ENCODE measurements around the gene IL5.
A peak's percentile ranks its signal among the peaks of the same experiment; 100 is the strongest.
"Not testable (repeated sequence)": the region's sequence is repeated elsewhere in the genome, so short reads cannot be mapped to it uniquely, and the experiment has no call there.

The IL5 gene

DNA sequence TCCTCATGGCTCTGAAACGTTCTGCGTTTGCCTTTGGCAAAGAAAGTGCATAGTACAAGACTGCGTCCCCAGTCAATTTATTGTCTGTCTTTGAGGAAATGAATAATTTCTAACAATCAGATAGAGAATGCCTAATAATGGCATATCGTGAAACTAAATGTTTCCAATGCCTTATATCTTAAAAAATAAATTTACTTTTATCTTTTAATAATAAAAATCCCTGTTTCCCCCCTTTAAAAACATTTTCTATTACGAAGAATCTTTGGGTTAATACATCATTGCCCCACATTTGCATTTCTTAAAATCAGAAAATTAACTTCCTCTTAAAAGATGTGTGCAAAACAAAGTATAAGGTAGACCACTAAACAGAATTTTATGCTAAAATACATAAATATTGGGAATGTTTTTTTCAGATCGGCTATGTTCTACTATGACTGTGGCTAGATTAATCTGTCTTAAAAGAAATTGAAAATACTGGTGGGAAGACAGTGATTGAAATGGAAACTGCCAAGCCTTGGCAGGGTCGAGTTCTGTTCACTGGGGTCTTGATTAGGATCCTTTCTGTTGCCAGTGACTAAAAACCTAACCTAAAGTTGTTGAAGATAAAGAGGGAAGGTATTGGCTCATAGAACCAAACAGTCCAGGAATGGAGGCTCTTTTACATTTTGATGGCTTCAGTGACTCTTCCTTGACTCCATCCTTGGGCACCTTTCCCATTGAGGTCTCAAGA is at the start of gene IL5:
Gene IL5 (minus strand): TSS at position 51 of the 730 bp plus-strand sequence. CDS start 44 bp downstream, at position 7.
- DNase-seq: no peak

- DNase-seq: no peak
Observed at GRCh38 chr5:132592521-132592920, 49.2 kb upstream of the IL5 start.

- DNase-seq: no peak
Observed at GRCh38 chr5:132591145-132591544, 47.8 kb upstream of the IL5 start.

DNA sequence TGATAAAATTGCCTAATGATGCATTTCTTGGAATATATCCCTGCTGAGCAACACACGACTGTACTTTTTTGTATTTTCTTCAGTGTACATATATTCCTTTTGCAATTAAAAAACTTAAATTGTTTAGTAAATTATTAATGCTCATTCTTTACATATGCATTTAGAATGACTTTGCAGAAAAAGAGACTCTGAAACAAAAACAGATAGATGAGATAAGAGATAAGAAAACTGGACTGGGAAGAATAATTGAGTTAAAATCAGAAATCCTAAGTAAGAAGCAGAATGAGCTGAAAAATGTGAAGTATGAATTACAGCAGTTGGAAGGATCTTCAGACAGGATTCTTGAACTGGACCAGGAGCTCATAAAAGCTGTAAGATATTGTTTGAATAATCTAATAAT is 46.1 kb upstream of the IL5 start:
- no peak for DNase-seq

DNA sequence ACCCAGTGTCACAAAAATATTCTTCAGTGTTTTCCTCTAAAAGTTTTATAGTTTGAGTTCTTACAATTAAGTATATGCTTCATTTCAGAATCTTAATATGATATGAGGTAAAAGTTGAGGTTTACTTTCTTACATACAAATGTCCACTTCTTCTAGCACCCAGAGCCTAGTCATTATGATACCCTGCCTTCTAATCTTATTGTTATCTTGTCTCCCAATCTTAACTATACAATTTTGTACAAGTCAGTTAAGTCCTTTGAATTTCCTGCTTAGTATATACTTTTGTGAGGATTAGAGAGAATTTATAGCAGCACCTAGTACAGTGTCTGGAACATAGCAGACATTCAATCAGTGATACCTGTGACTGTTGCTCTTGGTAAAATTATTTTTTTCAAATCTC is 42.7 kb upstream of the IL5 start:
- DNase-seq: no peak

- DNase-seq: not testable (repeated sequence)
Observed at GRCh38 chr5:132584560-132584959, 41.2 kb upstream of the IL5 start.

DNA sequence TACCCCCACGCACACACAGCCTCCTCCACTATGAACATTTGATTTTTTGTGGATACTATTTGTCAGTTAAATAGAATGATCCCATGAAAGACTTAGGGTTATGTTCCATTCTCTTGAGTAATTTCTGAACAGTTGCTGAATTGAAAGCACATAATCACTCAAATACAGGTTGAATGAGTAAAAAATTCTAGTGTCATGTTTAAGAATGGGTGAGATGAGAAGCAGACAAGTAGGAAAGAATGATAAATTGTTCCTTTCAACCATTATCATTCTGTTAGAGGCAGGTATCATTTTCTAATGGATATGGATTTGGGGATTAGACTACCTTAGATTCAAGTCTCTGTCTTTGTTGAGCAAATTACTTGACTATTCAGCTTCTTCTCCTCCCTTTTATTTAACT is 32.8 kb upstream of the IL5 start:
- DNase-seq: no peak

DNA sequence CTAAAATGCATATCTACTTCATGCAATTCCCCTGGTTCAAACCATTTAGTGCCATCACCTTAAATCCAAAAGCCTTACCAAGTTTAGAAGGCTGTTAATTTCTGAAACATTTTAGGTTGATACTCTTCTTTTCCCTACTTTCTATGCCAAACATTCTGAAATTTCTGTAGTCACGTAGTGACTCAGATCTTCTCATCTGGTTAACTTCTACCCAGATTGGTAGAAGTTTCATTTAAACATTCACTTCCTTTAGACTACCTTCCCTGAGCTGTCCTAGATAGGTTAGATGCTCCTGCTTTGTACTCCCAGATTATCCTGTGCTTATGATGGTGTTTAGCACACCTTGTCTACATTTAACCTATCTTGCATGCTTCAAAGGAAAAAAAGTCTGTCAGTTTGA is 23.3 kb upstream of the IL5 start:
- no peak for DNase-seq

DNA sequence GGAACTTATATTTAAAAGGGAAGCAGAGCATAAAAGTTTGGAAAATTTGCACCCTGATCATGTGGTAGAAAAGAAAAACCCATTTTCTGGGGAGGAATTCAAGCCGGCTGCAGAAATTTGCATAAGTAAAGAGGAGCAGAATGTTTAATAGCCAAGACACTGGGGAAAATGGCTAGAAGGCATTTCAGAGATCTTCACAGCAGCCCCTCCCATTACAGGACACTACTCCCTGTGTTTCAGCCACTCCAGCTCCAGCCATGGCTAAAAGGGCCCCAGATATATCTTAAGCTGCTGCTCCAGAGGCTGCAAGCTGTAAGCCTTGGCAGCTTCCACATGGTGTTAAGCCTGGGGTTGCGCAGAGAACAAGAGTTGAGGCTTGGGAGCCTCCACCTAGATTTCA is 21.2 kb upstream of the IL5 start:
- DNase-seq: not testable (repeated sequence)

DNA sequence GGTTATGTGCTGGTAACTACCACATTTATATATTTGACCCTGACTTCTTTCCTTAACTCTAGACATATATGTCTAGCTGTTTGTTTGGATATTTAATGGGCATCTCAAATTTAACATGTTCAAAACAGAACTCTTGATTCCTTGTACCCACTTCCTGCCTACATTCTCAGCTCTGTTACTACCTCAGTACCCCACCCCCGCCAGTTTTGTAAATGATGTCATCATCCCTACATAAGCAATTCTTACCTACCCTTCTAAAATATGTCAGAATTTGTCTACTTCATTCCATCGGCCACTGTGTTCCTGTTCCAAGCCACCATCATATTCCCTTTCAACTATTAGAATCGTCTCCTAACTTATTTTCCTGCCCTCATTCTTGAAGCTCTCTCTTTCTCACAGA is 18.3 kb upstream of the IL5 start:
- DNase-seq: no peak

GRCh38 chr5:132559383-132560060 is 16.2 kb upstream of the IL5 start:
- no peak for DNase-seq

DNA sequence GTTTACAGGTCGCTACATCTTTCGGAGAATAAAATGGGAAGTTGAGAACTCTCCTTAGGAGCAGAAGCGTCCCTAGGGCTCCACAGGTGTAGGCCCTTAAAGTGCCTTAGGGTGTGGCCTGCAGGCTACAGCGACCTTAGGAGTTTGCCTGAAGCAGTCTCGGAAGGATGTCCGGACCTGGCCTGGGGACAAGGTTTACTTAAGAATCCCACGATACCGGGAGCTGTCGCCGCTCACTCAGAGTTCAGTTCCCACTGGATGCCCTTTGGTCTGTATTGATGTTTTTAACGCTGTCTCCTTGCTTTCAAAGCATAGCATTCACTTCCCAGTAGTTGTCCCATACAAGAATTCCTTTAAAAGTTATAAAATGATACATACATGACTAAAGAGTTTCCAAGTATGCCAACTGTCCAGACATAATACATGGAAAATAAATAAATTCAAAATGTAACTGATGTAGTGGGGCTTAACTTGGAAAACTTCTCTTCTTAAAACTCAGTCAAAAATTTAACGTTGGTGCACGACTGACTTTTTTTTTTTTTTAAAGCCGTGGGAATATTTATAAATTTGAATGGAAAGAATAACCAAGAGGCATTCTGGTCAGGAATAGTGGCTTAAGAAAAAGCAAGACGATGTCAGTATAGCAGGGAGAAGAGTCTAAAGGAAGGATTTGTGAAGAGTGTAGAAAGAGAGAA is 14.3 kb upstream of the IL5 start:
- no peak for DNase-seq

- DNase-seq: peak; percentile 43
Observed at GRCh38 chr5:132556763-132557477, 13.6 kb upstream of the IL5 start, which contains the start of gene RAD50. RAD50 (plus strand) TSS chr5:132556977; CDS start chr5:132557325, 348 bp downstream.

- DNase-seq: no peak
Observed at GRCh38 chr5:132556153-132556762, 12.9 kb upstream of the IL5 start.

DNA sequence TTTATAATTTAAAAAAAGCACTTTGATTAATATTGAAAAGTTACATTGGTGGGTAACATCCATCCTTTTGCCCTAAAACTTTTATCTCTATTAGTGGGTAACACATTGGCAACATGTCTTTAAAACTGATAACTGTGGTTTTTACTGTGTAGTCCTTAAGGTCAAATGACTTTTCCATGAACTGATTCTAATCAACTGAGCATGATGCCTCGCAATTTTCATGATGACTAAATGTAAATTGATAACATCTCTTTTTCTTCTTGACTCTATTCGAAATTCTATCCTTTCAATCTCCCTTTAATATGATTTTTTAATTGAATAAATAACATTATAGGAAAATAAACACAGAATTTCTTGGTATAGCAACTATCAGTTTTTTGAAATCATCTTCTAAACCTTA is 6.3 kb upstream of the IL5 start:
- DNase-seq: no peak

GRCh38 chr5:132548834-132549233 is 5.5 kb upstream of the IL5 start:
- not testable (repeated sequence) for DNase-seq

GRCh38 chr5:132547269-132547668 is 3.9 kb upstream of the IL5 start:
- no peak for DNase-seq

- no peak for DNase-seq
Observed at GRCh38 chr5:132546108-132546507, 2.8 kb upstream of the IL5 start.

- DNase-seq: no peak
Observed at GRCh38 chr5:132540764-132541163, 2.6 kb downstream of the IL5 start.

GRCh38 chr5:132540149-132540548 is 3.2 kb downstream of the IL5 start:
- DNase-seq: no peak

GRCh38 chr5:132539716-132540115 is 3.6 kb downstream of the IL5 start:
- DNase-seq: no peak

- DNase-seq: no peak
Observed at GRCh38 chr5:132530946-132531345, 12.4 kb downstream of the IL5 start.
